HG02973 (cell line): Measurements from ENCODE around the gene DPH6.
"Not testable (repeated sequence)": the region's sequence is repeated elsewhere in the genome, so short reads cannot be mapped to it uniquely, and the experiment has no call there.

ENCODE experiments used
- ATAC-seq: cut with Tn5 transposase; IDR thresholded peaks from one replicate; pipeline ENCODE4 v1.9.1; 2021; ENCODE audit warnings: moderate library complexity; ENCODE audit not compliant: unreplicated experiment

The DPH6 gene

GRCh38 chr15:35351059-35351458 lies 194.9 kb downstream of the DPH6 start:
- ATAC-seq: no peak

- ATAC-seq: no peak
Measured at GRCh38 chr15:35349916-35350315, 196.0 kb downstream of the DPH6 start.

GRCh38 chr15:35330916-35331315 lies 215.0 kb downstream of the DPH6 start:
- ATAC-seq: no peak

GRCh38 chr15:35330048-35330695 lies 215.8 kb downstream of the DPH6 start:
- ATAC-seq: no peak

GRCh38 chr15:35329521-35329961 lies 216.4 kb downstream of the DPH6 start:
- no peak for ATAC-seq

GRCh38 chr15:35328836-35329235 lies 217.1 kb downstream of the DPH6 start:
- not testable (repeated sequence) for ATAC-seq

GRCh38 chr15:35327789-35328188 lies 218.2 kb downstream of the DPH6 start:
- no peak for ATAC-seq

- no peak for ATAC-seq
Measured at GRCh38 chr15:35325374-35325941, 220.5 kb downstream of the DPH6 start.

GRCh38 chr15:35323141-35323540 lies 222.8 kb downstream of the DPH6 start:
- ATAC-seq: no peak

GRCh38 chr15:35321926-35322325 lies 224.0 kb downstream of the DPH6 start:
- ATAC-seq: no peak

- ATAC-seq: no peak
Measured at GRCh38 chr15:35320911-35321310, 225.1 kb downstream of the DPH6 start.
